ENCODE measurements around the gene CCBE1.

The CCBE1 gene

GRCh38 chr18:59536166-59536565 is 161.1 kb downstream of the CCBE1 start:
- TF ChIP-seq GATA2 (IDR thresholded peaks at IDR 0.05; ENCODE audit: low read depth, low read length) (no peak), GATA3 (IDR thresholded peaks at IDR 0.05; ENCODE audit: low read depth, low read length) (no peak)

DNA sequence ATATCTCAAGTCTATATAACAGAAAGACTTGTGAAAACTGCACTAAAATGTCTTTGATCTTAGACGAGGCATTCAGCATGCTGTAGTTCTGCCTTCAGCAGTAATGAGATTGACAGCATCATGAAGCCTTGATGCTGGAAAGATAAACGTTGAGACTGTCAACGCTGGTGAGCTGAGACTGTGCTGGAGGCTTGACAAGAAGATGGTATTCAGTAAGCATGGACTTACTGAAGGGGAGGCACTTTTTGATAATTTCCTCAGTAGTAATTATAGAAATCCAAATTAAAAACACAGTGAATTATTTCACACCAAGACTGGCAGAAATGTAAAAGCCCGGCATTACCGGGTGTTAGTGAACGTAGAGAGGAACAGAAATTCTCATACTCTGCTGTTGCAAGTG is 162.2 kb downstream of the CCBE1 start:
- TF ChIP-seq GATA3 (IDR thresholded peaks at IDR 0.05; ENCODE audit: low read depth, low read length) (no peak), GATA2 (IDR thresholded peaks at IDR 0.05; ENCODE audit: low read depth, low read length) (peak; percentile 39; the same call in 1 of the 2 replicates)

GRCh38 chr18:59528866-59529265 is 168.4 kb downstream of the CCBE1 start:
- TF ChIP-seq GATA2 (IDR thresholded peaks at IDR 0.05; ENCODE audit: low read depth, low read length) = no peak
- no peak for TF ChIP-seq GATA3 (IDR thresholded peaks at IDR 0.05; ENCODE audit: low read depth, low read length)

DNA sequence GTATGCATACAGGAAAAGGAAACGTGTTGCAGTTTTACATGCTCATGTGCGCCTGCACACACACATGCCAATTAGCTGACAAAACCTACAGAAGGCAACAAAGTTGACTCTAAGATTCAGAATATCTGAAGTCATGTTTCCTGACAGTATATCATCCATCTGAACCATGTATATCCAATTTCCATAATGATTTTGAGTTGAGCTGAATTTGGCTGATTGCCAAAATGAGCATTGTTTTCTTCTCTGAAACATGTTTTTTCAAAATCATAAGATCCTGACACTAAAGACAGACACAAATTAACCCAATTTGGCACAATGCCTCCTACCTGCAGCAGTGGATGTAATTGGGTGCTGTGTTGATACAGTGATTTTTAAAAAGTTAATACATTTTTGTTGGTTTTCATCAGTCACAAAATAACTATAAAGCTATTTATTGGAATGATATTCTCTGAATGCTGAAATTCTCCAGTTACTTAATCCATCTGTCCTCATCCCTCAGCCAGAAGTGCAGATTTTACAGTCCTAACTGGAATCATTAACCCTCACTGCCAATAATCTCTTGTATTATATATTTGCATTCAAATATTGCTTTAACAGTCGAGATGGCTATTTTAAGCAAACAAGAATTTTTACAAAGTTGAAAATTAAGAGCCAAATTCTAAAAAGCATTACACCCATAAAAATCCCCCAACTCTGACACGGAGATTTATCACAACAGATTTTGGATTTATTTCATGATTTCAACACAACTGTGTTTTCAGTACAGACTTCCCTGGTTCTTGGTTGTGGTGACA is 176.5 kb downstream of the CCBE1 start:
- TF ChIP-seq GATA3 (IDR thresholded peaks at IDR 0.05; ENCODE audit: low read depth, low read length) (no peak), GATA2 (IDR thresholded peaks at IDR 0.05; ENCODE audit: low read depth, low read length) (no peak)

GRCh38 chr18:59518705-59519104 is 178.5 kb downstream of the CCBE1 start:
- no peak for TF ChIP-seq GATA3 (IDR thresholded peaks at IDR 0.05; ENCODE audit: low read depth, low read length)
- no peak; the same call in 1 of the 2 replicates for TF ChIP-seq GATA2 (IDR thresholded peaks at IDR 0.05; ENCODE audit: low read depth, low read length)

- 0 out of 2 replicates have a peak, but pooled peaks have one; percentile 13 for TF ChIP-seq GATA2 (IDR thresholded peaks at IDR 0.05; ENCODE audit: low read depth, low read length)
- TF ChIP-seq GATA3 (IDR thresholded peaks at IDR 0.05; ENCODE audit: low read depth, low read length) = no peak
Observed at GRCh38 chr18:59517446-59518165, 179.6 kb downstream of the CCBE1 start.

DNA sequence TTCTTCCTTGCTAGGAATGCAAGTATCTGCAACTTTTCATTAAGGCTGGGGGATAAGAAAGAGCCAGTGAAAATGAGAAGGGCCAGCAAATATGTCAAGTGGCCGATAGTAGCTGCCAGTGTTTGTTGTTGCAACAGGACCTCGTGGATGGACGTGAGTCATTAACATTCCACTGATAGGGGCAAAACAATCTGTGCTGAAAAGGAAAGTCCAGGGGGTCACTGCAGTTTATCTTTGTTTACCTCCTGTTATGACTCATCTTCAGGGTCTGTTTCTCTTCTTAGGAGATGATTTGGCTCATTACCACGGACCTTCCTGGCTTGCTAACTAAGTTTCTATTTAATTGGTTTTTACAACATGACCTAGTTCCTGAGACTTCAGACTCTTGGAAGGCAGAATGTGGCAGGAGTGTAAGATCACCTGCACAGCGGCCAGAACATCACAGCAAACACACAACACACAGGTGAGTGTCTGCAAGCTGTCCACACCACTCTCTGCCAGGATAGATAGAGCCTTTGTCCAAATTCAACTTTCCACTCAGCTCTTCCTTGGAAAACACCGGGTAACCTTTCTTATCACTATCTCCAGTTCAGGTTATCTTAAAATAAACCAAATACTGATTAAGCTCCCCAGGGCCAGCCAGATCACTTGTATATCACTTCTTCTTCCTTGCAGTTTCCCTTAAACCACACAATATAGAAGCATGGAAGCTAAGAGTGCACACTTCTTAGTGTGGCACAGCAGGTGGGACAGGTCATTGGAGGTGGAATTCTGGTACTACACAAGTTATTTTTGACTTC is 180.7 kb downstream of the CCBE1 start:
- TF ChIP-seq GATA2 (IDR thresholded peaks at IDR 0.05; ENCODE audit: low read depth, low read length) (peak; percentile 32), GATA3 (IDR thresholded peaks at IDR 0.05; ENCODE audit: low read depth, low read length) (no peak)

GRCh38 chr18:59515147-59515546 is 182.1 kb downstream of the CCBE1 start:
- TF ChIP-seq GATA3 (IDR thresholded peaks at IDR 0.05; ENCODE audit: low read depth, low read length) = no peak
- no peak for TF ChIP-seq GATA2 (IDR thresholded peaks at IDR 0.05; ENCODE audit: low read depth, low read length)

- TF ChIP-seq GATA3 (IDR thresholded peaks at IDR 0.05; ENCODE audit: low read depth, low read length) (no peak), GATA2 (IDR thresholded peaks at IDR 0.05; ENCODE audit: low read depth, low read length) (no peak)
Observed at GRCh38 chr18:59514203-59514602, 183.0 kb downstream of the CCBE1 start.

DNA sequence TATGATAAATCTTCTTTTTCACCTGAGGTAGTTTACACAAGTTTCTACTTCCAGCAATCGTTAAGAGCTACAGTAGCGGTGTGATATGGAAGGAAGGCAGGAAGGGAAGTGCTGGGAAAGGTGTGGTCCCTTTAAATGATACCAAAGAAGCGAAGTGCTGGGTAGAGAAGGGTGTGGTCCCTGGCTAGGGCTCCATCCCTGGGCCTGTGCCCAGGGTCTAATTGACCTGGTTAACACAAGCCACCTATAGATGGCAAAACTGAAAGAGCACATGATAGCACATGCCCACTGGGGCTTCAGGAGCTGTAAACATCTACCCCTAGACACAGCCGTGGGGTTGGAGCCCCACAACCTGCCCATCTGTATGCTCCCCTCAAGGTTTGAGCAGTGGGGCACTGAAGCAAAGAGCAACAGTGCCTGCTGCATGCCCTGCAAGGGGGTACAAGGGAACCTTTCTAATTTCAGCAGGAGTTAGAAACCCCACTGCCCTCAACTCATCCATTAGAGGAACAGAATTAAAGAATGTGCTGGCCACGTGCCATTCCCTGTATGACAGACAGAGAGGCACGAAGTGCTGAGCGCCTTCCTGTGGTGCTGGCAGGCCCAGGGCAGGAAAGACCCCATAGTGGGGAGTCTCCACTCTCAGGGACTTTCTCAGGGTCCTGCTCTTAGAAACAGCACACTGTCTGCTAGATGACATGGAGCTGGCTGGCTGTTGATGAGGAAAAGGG is 185.0 kb downstream of the CCBE1 start:
- TF ChIP-seq GATA3 (IDR thresholded peaks at IDR 0.05; ENCODE audit: low read depth, low read length) (no peak), GATA2 (IDR thresholded peaks at IDR 0.05; ENCODE audit: low read depth, low read length) (no peak)

GRCh38 chr18:59509481-59510442 is 187.5 kb downstream of the CCBE1 start:
- TF ChIP-seq GATA3 (IDR thresholded peaks at IDR 0.05; ENCODE audit: low read depth, low read length) (no peak), GATA2 (IDR thresholded peaks at IDR 0.05; ENCODE audit: low read depth, low read length) (no peak)

DNA sequence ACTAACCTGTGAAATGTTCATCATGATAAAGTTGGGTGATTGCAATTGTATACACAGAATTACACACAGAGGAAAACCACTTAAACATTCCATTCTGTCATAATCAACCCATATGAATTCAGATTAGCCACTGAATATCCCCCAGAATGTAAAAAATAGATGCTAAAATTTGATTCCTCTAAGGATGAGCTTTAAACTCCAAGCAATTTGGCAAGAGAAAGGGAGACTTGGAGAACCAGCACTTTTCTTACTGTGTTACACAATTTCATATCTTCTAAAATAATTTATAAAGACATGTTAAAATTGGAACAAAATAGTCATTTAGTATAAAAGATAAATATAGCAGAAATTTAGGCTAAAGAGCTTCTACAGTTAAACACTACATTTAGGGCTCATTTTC is 191.9 kb downstream of the CCBE1 start:
- TF ChIP-seq GATA3 (IDR thresholded peaks at IDR 0.05; ENCODE audit: low read depth, low read length) (no peak), GATA2 (IDR thresholded peaks at IDR 0.05; ENCODE audit: low read depth, low read length) (no peak)
